CD4-positive, CD25-positive, alpha-beta regulatory T cell (primary cell): ENCODE measurements around the gene RSRC2. TPM values are rescaled to one million over a fixed set of nuclear protein-coding genes. Genes with fewer than 3 reads are reported as not detected.
"Not testable (repeated sequence)": the region's sequence is repeated elsewhere in the genome, so short reads cannot be mapped to it uniquely, and the experiment has no call there.

Experiments
- ATAC-seq, 2 donors: fragments of 150-1000 bp; cut with Tn5 transposase; one replicate each; pipeline ENCODE4 v1.10.0; 2021; ENCODE audit warnings: low read depth in 2 of 2, moderate number of reproducible peaks in 2 of 2, moderate library complexity in 1 of 2
- DNase-seq, 3 donors: peaks; one replicate each; pipeline versions ENCODE4 v3.0.0 to v3.0.0-alpha.2; 2012 to 2022; ENCODE audit warnings: mixed read lengths in 1 of 3
- H3K27ac ChIP-seq: one replicate; pipeline ENCODE4 v1.7.0; 2013; ENCODE audit warnings: mild to moderate bottlenecking, low read length; ENCODE audit not compliant: insufficient read depth, poor library complexity, severe bottlenecking
- H3K27me3 ChIP-seq: one replicate; pipeline ENCODE4 v1.7.0; 2013; ENCODE audit warnings: low read length; ENCODE audit not compliant: control insufficient read depth, insufficient read depth
- H3K36me3 ChIP-seq: one replicate; pipeline ENCODE4 v1.7.0; 2013; ENCODE audit warnings: mild to moderate bottlenecking, low read length, moderate library complexity; ENCODE audit not compliant: control insufficient read depth, insufficient read depth
- H3K4me1 ChIP-seq: 2 replicates; pipeline ENCODE4 v1.7.0; 2013; ENCODE audit warnings: mild to moderate bottlenecking, low read length; ENCODE audit not compliant: insufficient read depth, control insufficient read depth, poor library complexity, severe bottlenecking
- H3K4me3 ChIP-seq: one replicate; pipeline ENCODE4 v1.7.0; 2013; ENCODE audit warnings: low read depth, mild to moderate bottlenecking, low read length, moderate library complexity
- H3K9me3 ChIP-seq, 2 experiments: 1 replicate in 1 of 2; 2 replicates in 1 of 2; pipeline ENCODE4 v1.7.0; 2013; ENCODE audit warnings: low read length in 2 of 2, mild to moderate bottlenecking in 1 of 2, moderate library complexity in 1 of 2; ENCODE audit not compliant: control insufficient read depth in 2 of 2
- H3K27ac Mint-ChIP-seq, 3 donors: one replicate each; pipeline ENCODE4 v1.8.0; 2020 to 2022; ENCODE audit warnings: mild to moderate bottlenecking in 3 of 3, mixed read lengths in 3 of 3, moderate library complexity in 2 of 3
- H3K27me3 Mint-ChIP-seq: one replicate; pipeline ENCODE4 v1.8.0; 2022; ENCODE audit warnings: mild to moderate bottlenecking, mixed read lengths
- H3K36me3 Mint-ChIP-seq: one replicate; pipeline ENCODE4 v1.8.0; 2020; ENCODE audit warnings: mixed read lengths
- H3K4me1 Mint-ChIP-seq, 4 donors: one replicate each; pipeline ENCODE4 v1.8.0; 2020 to 2022; ENCODE audit warnings: mixed read lengths in 4 of 4, mild to moderate bottlenecking in 1 of 4
- H3K4me3 Mint-ChIP-seq, 4 donors: one replicate each; pipeline ENCODE4 v1.8.0; 2020 to 2022; ENCODE audit warnings: mild to moderate bottlenecking in 4 of 4, mixed read lengths in 4 of 4, moderate library complexity in 3 of 4
- H3K9me3 Mint-ChIP-seq, 7 donors: one replicate each; pipeline ENCODE4 v1.8.0; 2020 to 2022; ENCODE audit warnings: mixed read lengths in 7 of 7, mild to moderate bottlenecking in 3 of 7, moderate library complexity in 2 of 7
- polyA plus RNA-seq, 4 donors: library from polyadenylated mRNA; unstranded; fragments of 300-500 nt; fragmentation: Illumina TruSeq; gene quantifications; one replicate each; pipeline ENCODE4 v1.2.3, GENCODE V29; 2021
- total RNA-seq: library from RNA; stranded (reverse); gene quantifications from one replicate; pipeline ENCODE4 v1.2.3, GENCODE V29; 2022

The RSRC2 gene
- total and polyA plus RNA-seq, 5 donors from 2014 or later: 28.3 to 293 (median 32.7) TPM

- Mint-ChIP-seq H3K27ac (peak overlapping the region in 1 of 3 donors; percentile 62), H3K27me3 (no peaks in the 10 kb centered on the region), H3K9me3 (no peaks in the 10 kb centered on the region), H3K36me3 (peaks cover 23% of the 10 kb centered on the region), H3K4me3 (peak overlapping the region in 3 of 4 donors; percentile 19 to 54 (median 43)), H3K4me1 (peaks cover 24 to 57% (median 35%) of the 10 kb centered on the region in 4 donors)
- DNase-seq (no peak), ATAC-seq (no peak)
- peaks cover 26% of the 10 kb centered on the region for H3K36me3 ChIP-seq
- no peaks in the 10 kb centered on the region for H3K9me3 ChIP-seq
- no peak overlapping the region for H3K27ac ChIP-seq
- no peaks in the 10 kb centered on the region for H3K27me3 ChIP-seq
- peaks cover 32% of the 10 kb centered on the region for H3K4me1 ChIP-seq
- H3K4me3 ChIP-seq: no peak overlapping the region
These were observed 31.5 kb downstream of the RSRC2 start for GRCh38 chr12:122495258-122495657.

- H3K9me3 ChIP-seq, H3K27me3 ChIP-seq, ATAC-seq, DNase-seq, H3K9me3 Mint-ChIP-seq, H3K4me3 Mint-ChIP-seq, H3K27me3 Mint-ChIP-seq, H3K27ac ChIP-seq, H3K4me3 ChIP-seq: not testable (repeated sequence)
- Histone ChIP-seq H3K4me1 (peaks cover 12% of the 10 kb centered on the region), H3K36me3 (peaks cover 44% of the 10 kb centered on the region)
- Mint-ChIP-seq H3K27ac (peak overlapping the region in 1 of 3 donors; percentile 14), H3K36me3 (peaks cover 30% of the 10 kb centered on the region), H3K4me1 (peaks cover 11 to 38% (median 23%) of the 10 kb centered on the region in 4 donors)
These were observed 33.5 kb downstream of the RSRC2 start for GRCh38 chr12:122493222-122493621.

DNA sequence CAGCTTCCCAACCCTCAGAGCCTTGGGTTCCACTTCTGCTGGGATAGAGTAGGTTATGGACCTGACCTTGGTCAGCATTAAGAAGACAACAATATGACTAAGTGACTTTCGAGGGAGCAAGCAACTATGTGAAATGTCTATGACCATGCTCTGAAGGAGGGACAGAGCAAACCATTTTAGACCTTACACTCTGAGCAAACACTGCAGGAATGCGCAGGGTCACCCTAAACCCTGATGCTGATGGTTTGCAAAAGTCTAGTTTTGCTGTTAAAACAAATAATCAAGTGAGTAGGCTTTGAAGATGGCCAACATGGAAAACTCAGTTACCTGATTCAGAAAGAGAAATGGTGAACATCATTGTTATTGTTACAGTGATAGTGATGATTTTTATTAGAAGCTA, 34.7 kb downstream of the RSRC2 start:
- no peak for DNase-seq
- H3K4me3 ChIP-seq: no peak overlapping the region
- Mint-ChIP-seq H3K27ac (peak overlapping the region in 1 of 3 donors; percentile 57), H3K4me1 (peaks cover 11 to 30% (median 20%) of the 10 kb centered on the region in 4 donors), H3K4me3 (no peak overlapping the region), H3K36me3 (peaks cover 35% of the 10 kb centered on the region), H3K27me3 (no peaks in the 10 kb centered on the region), H3K9me3 (no peaks in the 10 kb centered on the region)
- no peaks in the 10 kb centered on the region for H3K9me3 ChIP-seq
- peaks cover under 1% of the 10 kb centered on the region for H3K4me1 ChIP-seq
- ATAC-seq: no peak
- H3K27me3 ChIP-seq: no peaks in the 10 kb centered on the region
- H3K27ac ChIP-seq: no peak overlapping the region
- H3K36me3 ChIP-seq: peaks cover 56% of the 10 kb centered on the region

- H3K27me3 Mint-ChIP-seq: no peaks in the 10 kb centered on the region
- ATAC-seq (no peak), DNase-seq (no peak)
- Histone ChIP-seq H3K27me3 (no peaks in the 10 kb centered on the region), H3K4me1 (no peaks in the 10 kb centered on the region), H3K36me3 (peaks cover 71% of the 10 kb centered on the region), H3K27ac (no peak overlapping the region), H3K9me3 (no peaks in the 10 kb centered on the region), H3K4me3 (no peak overlapping the region)
- no peaks in the 10 kb centered on the region for H3K9me3 Mint-ChIP-seq
- H3K27ac Mint-ChIP-seq: peak overlapping the region in 2 of 3 donors; percentile 36 to 83
- no peak overlapping the region for H3K4me3 Mint-ChIP-seq
- H3K36me3 Mint-ChIP-seq: peaks cover 42% of the 10 kb centered on the region
- peaks cover 12 to 18% (median 15%) of the 10 kb centered on the region in 4 donors for H3K4me1 Mint-ChIP-seq
These were observed 37.7 kb downstream of the RSRC2 start for GRCh38 chr12:122489038-122489437.

- H3K36me3 ChIP-seq: peaks cover 80% of the 10 kb centered on the region
- DNase-seq, H3K4me1 ChIP-seq, H3K27ac ChIP-seq, H3K9me3 ChIP-seq, ATAC-seq, H3K4me3 Mint-ChIP-seq, H3K27me3 Mint-ChIP-seq, H3K4me3 ChIP-seq, H3K27me3 ChIP-seq, H3K9me3 Mint-ChIP-seq: not testable (repeated sequence)
- peak overlapping the region in 1 of 3 donors; percentile 7 for H3K27ac Mint-ChIP-seq
- H3K4me1 Mint-ChIP-seq: peaks cover 12 to 19% (median 17%) of the 10 kb centered on the region in 4 donors
- H3K36me3 Mint-ChIP-seq: peaks cover 53% of the 10 kb centered on the region
These were observed 38.9 kb downstream of the RSRC2 start for GRCh38 chr12:122487807-122488206.

- no peak overlapping the region for H3K4me3 Mint-ChIP-seq
- Histone ChIP-seq H3K4me1 (no peaks in the 10 kb centered on the region), H3K36me3 (peaks cover 80% of the 10 kb centered on the region), H3K9me3 (no peaks in the 10 kb centered on the region), H3K27me3 (no peaks in the 10 kb centered on the region), H3K27ac (no peak overlapping the region), H3K4me3 (no peak overlapping the region)
- H3K27me3 Mint-ChIP-seq: no peaks in the 10 kb centered on the region
- DNase-seq (no peak), ATAC-seq (no peak)
- H3K4me1 Mint-ChIP-seq: peaks cover 5 to 15% (median 13%) of the 10 kb centered on the region in 4 donors
- no peak overlapping the region for H3K27ac Mint-ChIP-seq
- H3K9me3 Mint-ChIP-seq: no peaks in the 10 kb centered on the region
- peaks cover 49% of the 10 kb centered on the region for H3K36me3 Mint-ChIP-seq
These were observed 39.8 kb downstream of the RSRC2 start for GRCh38 chr12:122486805-122487426.

- H3K36me3 Mint-ChIP-seq: peaks cover 48% of the 10 kb centered on the region
- not testable (repeated sequence) for ATAC-seq
- peaks cover 80% of the 10 kb centered on the region for H3K36me3 ChIP-seq
These were observed 40.4 kb downstream of the RSRC2 start for GRCh38 chr12:122486360-122486759.

GRCh38 chr12:122484385-122484784, 42.4 kb downstream of the RSRC2 start:
- not testable (repeated sequence) for H3K27ac ChIP-seq, H3K27me3 ChIP-seq, H3K4me1 ChIP-seq, ATAC-seq, H3K4me3 Mint-ChIP-seq, H3K9me3 Mint-ChIP-seq, H3K9me3 ChIP-seq, H3K4me1 Mint-ChIP-seq, H3K27me3 Mint-ChIP-seq, DNase-seq, H3K4me3 ChIP-seq
- H3K36me3 ChIP-seq: peaks cover 83% of the 10 kb centered on the region
- peaks cover 52% of the 10 kb centered on the region for H3K36me3 Mint-ChIP-seq
- peak overlapping the region in 1 of 3 donors; percentile 6 for H3K27ac Mint-ChIP-seq

More at GRCh38 chr12:122486360-122486759, 40.4 kb downstream of the RSRC2 start:
- H3K27me3 Mint-ChIP-seq, H3K4me1 ChIP-seq, H3K27me3 ChIP-seq, DNase-seq, H3K27ac ChIP-seq, H3K4me3 ChIP-seq, H3K4me3 Mint-ChIP-seq, H3K9me3 Mint-ChIP-seq, H3K9me3 ChIP-seq: not testable (repeated sequence)
- H3K4me1 Mint-ChIP-seq: peaks cover 5 to 12% (median 10%) of the 10 kb centered on the region in 4 donors
- peak overlapping the region in 1 of 3 donors; percentile 60 for H3K27ac Mint-ChIP-seq
